ENCODE measurements around the gene ARID1B. TPM values are rescaled to one million over a fixed set of nuclear protein-coding genes. Genes with fewer than 3 reads are reported as not detected.

The ARID1B gene
- total RNA-seq, 2 experiments from 2014 or later, result 90.1 to 164 TPM

DNA sequence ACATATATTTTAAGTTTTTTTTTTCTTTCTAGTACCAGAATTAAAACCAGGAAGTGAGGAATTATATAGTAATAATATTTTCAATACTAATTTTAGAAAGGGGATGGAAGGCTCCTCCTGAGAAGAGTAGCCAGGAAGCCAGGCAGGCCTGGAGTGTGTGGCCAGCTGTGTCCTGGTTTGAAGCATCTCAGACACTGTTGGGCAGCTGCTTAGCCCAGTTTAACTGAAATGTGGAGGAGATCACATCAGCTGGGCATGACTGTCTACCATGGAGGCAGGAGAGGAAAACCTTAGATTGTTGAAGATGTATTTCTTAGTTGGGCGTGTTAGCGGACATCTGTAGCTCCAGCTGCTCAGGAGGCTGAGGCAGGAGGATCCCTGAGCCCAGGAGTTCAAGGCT, 142.2 kb downstream of the ARID1B start:
- H3K36me3 ChIP-seq (ENCODE audit: insufficient read depth, low read length), result peaks cover 17% of the 10 kb centered on the region
- CTCF ChIA-PET (ENCODE audit: unreplicated experiment), result no interaction called here
- no peak overlapping the region for H2AFZ ChIP-seq (ENCODE audit: low read length)
- POLR2A ChIA-PET, result interaction anchor here (0.7 kb wide), 1 partner anchor 22 kb away, joined by 3 read pairs; no protein-coding TSS in a partner anchor
- DNase-seq (ENCODE audit: low spot score), result no peak
- intact Hi-C loops (cut with micrococcal nuclease; ENCODE audit: unreplicated experiment), result no loop called here
- H3K4me3 ChIP-seq (ENCODE audit: low read depth, low read length, poor library complexity, severe bottlenecking), result no peak overlapping the region
- no peaks in the 10 kb centered on the region for H3K9me3 ChIP-seq (ENCODE audit: low read length)
- BruUV-seq (replicated peaks), result no TSS peak
- no peaks in the 10 kb centered on the region for H4K20me1 ChIP-seq (ENCODE audit: insufficient read depth, low read length)
- peaks cover 26% of the 10 kb centered on the region; the same call in 1 of the 2 replicates for H3K79me2 ChIP-seq (ENCODE audit: insufficient read depth, low read depth, low read length)
- peaks cover 19% of the 10 kb centered on the region for H3K4me1 ChIP-seq (ENCODE audit: insufficient read depth, low read length, poor library complexity, severe bottlenecking)
- H3K9me2 ChIP-seq (ENCODE audit: insufficient read depth, low read length), result no peaks in the 10 kb centered on the region
- H3K4me2 ChIP-seq (ENCODE audit: low read length), result no peak overlapping the region
- TF ChIP-seq EZH2phosphoT487 (IDR thresholded peaks at IDR 0.05; ENCODE audit: borderline replicate concordance, low read depth, low read length), result no peak
- no peak for TF ChIP-seq CTCF (conservative IDR thresholded peaks at IDR 0.05; ENCODE audit: low read length)
- H3K27ac ChIP-seq (ENCODE audit: low read depth, low read length, poor library complexity, severe bottlenecking), result no peak overlapping the region

- intact Hi-C loops (cut with micrococcal nuclease; ENCODE audit: unreplicated experiment), result no loop called here
- TF ChIP-seq CTCF (conservative IDR thresholded peaks at IDR 0.05; ENCODE audit: low read length), result no peak
- CTCF ChIA-PET (ENCODE audit: unreplicated experiment), result no interaction called here
- no TSS peak for BruUV-seq (replicated peaks)
- no peaks in the 10 kb centered on the region for H4K20me1 ChIP-seq (ENCODE audit: insufficient read depth, low read length)
- no peak overlapping the region for H2AFZ ChIP-seq (ENCODE audit: low read length)
- H3K9me3 ChIP-seq (ENCODE audit: low read length), result no peaks in the 10 kb centered on the region
- H3K9me2 ChIP-seq (ENCODE audit: insufficient read depth, low read length), result no peaks in the 10 kb centered on the region
- H3K4me1 ChIP-seq (ENCODE audit: insufficient read depth, low read length, poor library complexity, severe bottlenecking), result peaks cover 19% of the 10 kb centered on the region
- peaks cover 17% of the 10 kb centered on the region for H3K36me3 ChIP-seq (ENCODE audit: insufficient read depth, low read length)
- peaks cover 30% of the 10 kb centered on the region; the same call in 1 of the 2 replicates for H3K79me2 ChIP-seq (ENCODE audit: insufficient read depth, low read depth, low read length)
- POLR2A ChIA-PET, result interaction anchor here (0.7 to 1.3 kb wide), 4 partner anchors 17 to 108 kb away, joined by 3 to 4 read pairs (median 4); no protein-coding TSS in a partner anchor
- no peak overlapping the region for H3K27ac ChIP-seq (ENCODE audit: low read depth, low read length, poor library complexity, severe bottlenecking)
- H3K4me2 ChIP-seq (ENCODE audit: low read length), result no peak overlapping the region
- no peak for DNase-seq (ENCODE audit: low spot score)
- H3K4me3 ChIP-seq (ENCODE audit: low read depth, low read length, poor library complexity, severe bottlenecking), result no peak overlapping the region
Measured at GRCh38 chr6:156919814-156920369, 142.7 kb downstream of the ARID1B start.

GRCh38 chr6:156924246-156924645, 147.1 kb downstream of the ARID1B start:
- H3K4me2 ChIP-seq (ENCODE audit: low read length), result no peak overlapping the region
- BruUV-seq (replicated peaks), result no TSS peak
- DNase-seq (ENCODE audit: low spot score), result no peak
- H3K4me3 ChIP-seq (ENCODE audit: low read depth, low read length, poor library complexity, severe bottlenecking), result no peak overlapping the region
- H3K4me1 ChIP-seq (ENCODE audit: insufficient read depth, low read length, poor library complexity, severe bottlenecking), result peaks cover 5% of the 10 kb centered on the region
- no peaks in the 10 kb centered on the region for H3K9me2 ChIP-seq (ENCODE audit: insufficient read depth, low read length)
- H3K79me2 ChIP-seq (ENCODE audit: insufficient read depth, low read depth, low read length), result peaks cover 32% of the 10 kb centered on the region; the same call in 1 of the 2 replicates
- peaks cover 17% of the 10 kb centered on the region for H3K36me3 ChIP-seq (ENCODE audit: insufficient read depth, low read length)
- TF ChIP-seq EZH2phosphoT487 (IDR thresholded peaks at IDR 0.05; ENCODE audit: borderline replicate concordance, low read depth, low read length) (no peak), CTCF (conservative IDR thresholded peaks at IDR 0.05; ENCODE audit: low read length) (no peak)
- intact Hi-C loops (cut with micrococcal nuclease; ENCODE audit: unreplicated experiment), result no loop called here
- no peak overlapping the region for H2AFZ ChIP-seq (ENCODE audit: low read length)
- H3K9me3 ChIP-seq (ENCODE audit: low read length), result no peaks in the 10 kb centered on the region
- H3K27ac ChIP-seq (ENCODE audit: low read depth, low read length, poor library complexity, severe bottlenecking), result no peak overlapping the region
- ChIA-PET CTCF (ENCODE audit: unreplicated experiment) (no interaction called here), POLR2A (interaction anchor here (0.6 to 2.3 kb wide), 11 partner anchors 8 to 1049 kb away, joined by 3 to 8 read pairs (median 3); no protein-coding TSS in a partner anchor)
- no peaks in the 10 kb centered on the region for H4K20me1 ChIP-seq (ENCODE audit: insufficient read depth, low read length)

All from OCI-LY7 (cell line).